NCI-H2227 (cell line): ENCODE measurements around the gene METTL26.
"Not testable (repeated sequence)": the region's sequence is repeated elsewhere in the genome, so short reads cannot be mapped to it uniquely, and the experiment has no call there.

Experiments used
- DNase-seq: peaks from one replicate; lab custom pipeline; 2025; ENCODE audit not compliant: unreplicated experiment; lab: John Stamatoyannopoulos, UW

Gene METTL26

GRCh38 chr16:598823-599739 lies 37.0 kb downstream of the METTL26 start:
- no peak for DNase-seq

DNA sequence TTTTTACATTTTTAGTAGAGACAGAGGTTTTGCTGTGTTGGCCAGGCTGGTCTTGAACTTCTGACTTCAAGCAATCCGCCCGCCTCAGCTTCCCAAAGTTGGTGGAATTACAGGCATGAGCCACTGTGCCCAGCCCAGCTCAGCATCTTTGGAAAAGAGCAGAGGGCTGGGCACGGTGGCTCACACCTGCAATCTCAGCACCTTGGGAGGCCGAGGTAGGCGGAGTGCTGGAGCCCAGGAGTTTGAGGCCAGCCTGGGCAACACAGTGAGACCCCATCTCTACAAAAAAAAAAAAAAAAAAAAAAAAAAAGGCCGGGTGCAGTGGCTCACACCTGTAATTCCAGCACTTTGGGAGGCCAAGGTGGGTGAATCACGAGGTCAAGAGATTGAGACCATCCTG lies 38.5 kb downstream of the METTL26 start:
- not testable (repeated sequence) for DNase-seq

DNA sequence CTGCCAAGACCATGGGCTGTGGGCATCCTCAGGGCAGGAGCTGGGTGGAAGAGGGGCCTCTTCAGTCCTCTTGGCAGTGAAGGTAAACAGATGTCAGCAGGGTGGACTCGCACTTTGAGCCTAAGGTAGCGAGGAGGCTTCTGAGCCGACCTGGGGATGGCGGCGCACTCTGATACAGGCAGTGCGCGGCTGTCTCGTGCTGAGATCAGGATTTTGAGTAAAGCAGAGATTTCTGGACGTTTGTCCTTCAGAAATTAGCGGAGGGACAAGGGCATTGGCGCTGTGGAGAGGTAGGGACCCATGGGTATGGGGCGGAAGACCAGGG lies 39.4 kb downstream of the METTL26 start:
- DNase-seq = no peak

GRCh38 chr16:595942-596735 lies 40.0 kb downstream of the METTL26 start:
- DNase-seq = no peak

GRCh38 chr16:595094-595528 lies 41.0 kb downstream of the METTL26 start:
- DNase-seq = peak; percentile 29

DNA sequence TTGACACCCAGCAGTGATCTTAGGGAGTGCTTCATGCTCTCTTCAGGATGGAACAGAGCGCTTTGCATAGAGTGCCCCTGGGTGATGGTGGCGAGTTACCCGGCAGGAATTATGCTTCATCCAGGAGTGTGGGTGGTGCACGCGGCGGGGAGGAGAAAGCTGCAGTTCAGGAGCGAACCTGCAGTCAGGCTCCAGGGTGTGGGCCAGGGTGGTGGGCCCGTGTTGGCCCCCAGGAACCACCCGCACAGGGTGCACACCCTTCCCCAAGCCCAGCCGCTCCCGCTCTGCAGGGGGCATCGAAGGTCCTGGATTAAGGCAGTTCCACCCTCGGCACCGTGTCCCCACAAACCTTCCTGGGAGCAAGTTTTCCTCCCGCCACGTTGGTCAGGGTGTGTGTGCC lies 42.3 kb downstream of the METTL26 start:
- no peak for DNase-seq

- no peak for DNase-seq
Measured at GRCh38 chr16:593406-593805, 42.7 kb downstream of the METTL26 start.

- no peak for DNase-seq
Measured at GRCh38 chr16:592518-593306, 43.4 kb downstream of the METTL26 start.

DNA sequence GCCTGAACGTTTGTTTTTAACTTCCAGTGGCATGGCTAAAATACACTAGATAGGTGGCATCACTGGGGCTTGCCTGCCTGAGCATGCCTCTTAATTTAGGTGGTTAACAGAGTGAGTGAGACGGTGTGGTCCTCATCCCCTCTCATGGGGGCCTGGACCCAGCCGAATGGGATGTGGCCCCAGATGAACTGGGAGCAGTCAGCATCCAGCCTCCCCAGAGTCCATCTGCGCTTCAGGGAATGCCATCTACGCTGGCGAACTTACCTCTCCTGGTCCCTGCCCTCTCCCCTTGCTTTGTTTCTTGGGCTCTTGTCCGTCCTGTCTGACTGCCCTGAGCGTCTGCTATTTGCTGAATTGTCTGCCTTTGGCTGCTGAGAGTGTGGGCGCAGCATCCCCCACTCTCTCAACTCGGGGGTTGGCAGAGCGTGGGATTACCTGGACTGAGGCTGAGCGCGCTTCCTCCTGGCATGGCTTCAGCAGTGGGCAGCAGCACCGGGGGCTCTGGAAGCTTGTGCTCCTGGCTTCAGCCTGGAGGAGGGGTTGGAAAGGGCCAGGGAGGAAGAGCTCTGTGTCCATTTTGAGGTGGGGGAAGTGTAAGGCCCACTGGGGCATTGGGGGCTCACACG lies 44.1 kb downstream of the METTL26 start:
- DNase-seq = no peak

DNA sequence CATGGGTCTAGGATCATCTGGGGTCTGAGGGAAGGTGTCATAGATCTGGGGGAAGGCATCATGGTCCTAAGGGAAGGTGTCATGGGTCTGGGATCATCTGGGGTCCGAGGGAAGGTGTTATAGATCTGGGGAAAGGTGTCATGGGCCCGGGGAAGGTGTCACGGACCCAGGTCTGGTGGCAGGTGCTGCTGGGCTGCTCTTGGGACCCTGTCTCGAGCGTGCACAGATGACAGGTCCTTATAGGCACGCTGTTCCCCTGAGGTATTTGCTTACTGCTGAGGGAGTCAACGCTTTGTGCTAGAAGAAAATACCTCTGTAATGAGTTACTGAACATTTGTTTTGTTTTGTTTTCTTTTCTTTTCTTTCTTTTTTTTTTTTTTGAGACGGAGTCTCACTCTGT lies 44.9 kb downstream of the METTL26 start:
- no peak for DNase-seq

GRCh38 chr16:590815-591200 lies 45.3 kb downstream of the METTL26 start:
- no peak for DNase-seq

- peak; percentile 72 for DNase-seq
Measured at GRCh38 chr16:590188-590814, 45.8 kb downstream of the METTL26 start.

DNA sequence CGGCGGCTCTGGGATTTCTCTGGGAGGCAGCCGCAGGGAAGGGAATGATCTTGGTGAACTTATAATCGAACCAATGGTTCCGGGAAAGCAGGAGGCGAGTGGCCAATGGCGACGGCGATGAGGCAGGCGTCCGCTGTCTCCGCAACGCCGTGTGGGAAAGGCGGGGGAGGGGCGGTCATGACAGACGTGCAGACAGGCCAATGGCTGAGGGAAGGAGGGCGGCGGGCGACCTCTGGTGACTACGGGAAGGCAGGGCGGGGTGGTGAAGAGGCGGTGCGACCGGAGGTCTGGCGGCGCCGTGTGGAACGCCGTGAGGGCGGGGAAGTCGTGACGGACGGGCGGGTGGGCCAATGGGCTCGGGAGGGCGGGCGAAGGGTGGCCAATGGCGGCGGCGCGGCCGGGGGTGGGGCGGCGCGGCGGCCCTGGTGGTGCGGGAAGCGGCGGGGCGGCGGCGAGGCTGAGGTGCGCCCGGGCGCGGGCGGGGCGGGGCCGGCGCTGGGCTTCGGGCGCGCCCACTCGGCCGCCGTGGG lies 46.4 kb downstream of the METTL26 start, which contains the start of gene RAB40C:
Gene RAB40C (plus strand): TSS at position 409 of the 530 bp plus-strand sequence. CDS start 226 bp downstream, outside the sequence.
- peak; percentile 98 for DNase-seq

DNA sequence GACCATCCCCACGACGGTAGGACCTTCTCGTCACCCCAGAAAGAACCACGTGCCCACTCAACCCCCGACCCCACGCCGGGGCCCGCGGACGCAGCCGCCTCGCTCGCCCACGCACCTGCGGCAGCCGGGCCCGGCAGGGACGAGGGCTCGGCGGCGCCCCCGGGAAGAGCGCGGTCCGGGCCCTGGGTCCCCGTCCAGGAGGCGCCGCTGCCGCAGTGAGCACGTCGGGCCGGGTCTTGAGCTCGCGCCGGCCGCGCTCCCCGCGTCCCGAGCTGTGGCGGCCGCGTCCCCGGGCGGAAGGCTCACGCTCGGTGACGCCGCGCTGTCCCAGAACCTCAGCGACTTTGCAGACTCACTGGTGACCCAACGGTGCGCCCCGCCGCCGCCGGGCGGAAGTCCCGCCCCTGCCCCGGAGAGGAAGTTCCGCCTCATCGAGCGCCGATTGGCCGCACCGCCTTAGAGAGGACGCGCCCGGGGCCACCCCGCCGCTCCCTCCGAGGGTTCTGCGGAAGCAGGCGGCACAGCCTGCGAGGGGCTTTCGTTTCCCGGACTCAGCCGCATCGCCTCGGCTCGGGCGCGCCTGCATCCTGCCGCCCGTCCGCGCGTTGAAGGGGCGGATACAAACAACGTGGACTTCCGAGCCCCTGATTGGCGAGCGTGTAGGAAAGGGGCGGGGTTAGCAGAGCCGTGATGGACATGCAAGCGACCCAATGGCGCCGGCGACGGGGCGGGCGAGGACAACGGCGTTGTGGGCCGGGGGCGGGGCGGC lies 47.0 kb downstream of the METTL26 start:
- DNase-seq = peak; percentile 96

DNA sequence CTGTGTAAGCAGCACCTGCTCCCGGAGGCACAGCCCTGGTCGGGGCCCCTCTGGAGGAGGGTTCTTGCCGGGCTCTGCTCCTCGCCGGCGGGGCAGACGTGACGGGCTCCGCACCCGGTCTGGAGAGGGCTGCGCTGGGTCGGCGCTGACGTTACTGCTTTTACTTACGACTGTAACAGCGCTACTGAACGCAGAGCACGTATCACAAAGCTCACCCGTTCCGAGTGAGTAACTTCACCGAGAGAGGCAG lies 47.5 kb downstream of the METTL26 start:
- DNase-seq = peak; percentile 77

- no peak for DNase-seq
Measured at GRCh38 chr16:586645-587590, 49.2 kb downstream of the METTL26 start.

DNA sequence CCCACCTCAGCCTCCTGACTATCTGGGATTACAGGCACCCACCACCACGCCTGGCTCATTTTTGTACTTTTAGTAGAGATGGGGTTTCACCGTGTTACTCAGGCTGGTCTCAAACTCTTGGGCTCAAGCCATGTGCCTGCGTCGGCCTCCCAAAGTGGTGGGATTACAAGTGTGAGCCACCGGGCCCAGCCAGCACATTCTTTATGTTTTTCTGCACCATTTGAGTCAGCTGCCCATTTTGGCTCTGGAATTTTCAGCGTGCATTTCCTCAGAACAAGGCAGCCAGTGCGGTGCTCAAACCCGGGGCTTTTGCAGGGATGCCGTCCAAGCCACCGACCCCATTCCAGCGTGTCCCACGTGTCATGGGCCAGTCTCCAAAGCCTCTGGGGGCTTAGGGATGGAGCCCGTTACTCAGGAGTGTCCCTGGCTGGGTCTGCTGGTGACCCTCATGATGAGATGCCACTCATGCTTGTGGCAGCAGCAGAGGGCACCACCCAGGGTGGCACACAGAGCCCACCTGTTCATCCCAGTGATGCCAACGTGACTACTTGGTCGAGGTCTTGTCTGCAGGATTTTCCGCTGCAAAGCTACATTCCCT lies 50.0 kb downstream of the METTL26 start:
- DNase-seq = no peak

GRCh38 chr16:585351-585750 lies 50.8 kb downstream of the METTL26 start:
- DNase-seq = peak; percentile 35
